Measurements from ENCODE around the gene CD52. TPM values are rescaled to one million over a fixed set of nuclear protein-coding genes. Genes with fewer than 3 reads are reported as not detected.
A peak's percentile ranks its signal among the peaks of the same experiment; 100 is the strongest.

CD52 gene
- total and polyA plus RNA-seq, 7 donors, result 2.1 to 4.2 (median 3.9) TPM

- Histone ChIP-seq H3K4me1 (peaks cover 9% of the 10 kb centered on the region), H3K36me3 (ENCODE audit: insufficient read depth in 1 of 2, low read depth in 1 of 2) (no peaks in the 10 kb centered on the region), H3K4me3 (no peak overlapping the region), H3K27me3 (ENCODE audit: insufficient read depth in 3 of 3, low read length in 2 of 3) (peaks cover 0 to 32% (median 2%) of the 10 kb centered on the region in 3 donors), H3K9me3 (no peaks in the 10 kb centered on the region), H3K27ac (no peak overlapping the region)
- no peak for DNase-seq
- no peak for ATAC-seq
- intact Hi-C loops (cut with DNase I), result no loop called here
- WGBS, 3 donors, result 25 to 52% (median 39%) methylated on average over 1 of the region's 1 CpG
- TF ChIP-seq CTCF (IDR thresholded peaks at IDR 0.05), result no peak
These were observed 20.9 kb downstream of the CD52 start for GRCh38 chr1:26338670-26339069.

GRCh38 chr1:26340047-26340481 lies 22.3 kb downstream of the CD52 start:
- H3K27me3 ChIP-seq (ENCODE audit: insufficient read depth in 3 of 3, low read length in 2 of 3), result peaks cover 0 to 24% (median under 1%) of the 10 kb centered on the region in 3 donors
- no peak for TF ChIP-seq CTCF (IDR thresholded peaks at IDR 0.05)

GRCh38 chr1:26344147-26344920 lies 26.6 kb downstream of the CD52 start:
- ATAC-seq, result peak in 1 of 4 donors; percentile 14
- DNase-seq, result no peak
- no peak for TF ChIP-seq CTCF (IDR thresholded peaks at IDR 0.05)

More at GRCh38 chr1:26340047-26340481, 22.3 kb downstream of the CD52 start:
- intact Hi-C loops (cut with DNase I), result no loop called here
- H3K9me3 ChIP-seq, result no peaks in the 10 kb centered on the region
- no peak overlapping the region for H3K4me3 ChIP-seq
- ATAC-seq, result no peak
- no peak overlapping the region for H3K27ac ChIP-seq
- peaks cover 9% of the 10 kb centered on the region for H3K4me1 ChIP-seq
- no peak for DNase-seq
- 73 to 83% (median 80%) methylated on average over 4 of the region's 4 CpGs for WGBS, 3 donors
- no peaks in the 10 kb centered on the region for H3K36me3 ChIP-seq (ENCODE audit: insufficient read depth in 1 of 2, low read depth in 1 of 2)

GRCh38 chr1:26345718-26346117 lies 28.0 kb downstream of the CD52 start:
- ATAC-seq, result no peak
- no peak for DNase-seq
- WGBS, 3 donors, result 82 to 87% (median 86%) methylated on average over 14 to 15 of the region's 15 CpGs

More at GRCh38 chr1:26344147-26344920, 26.6 kb downstream of the CD52 start:
- H3K4me1 ChIP-seq, result no peaks in the 10 kb centered on the region
- H3K9me3 ChIP-seq, result no peaks in the 10 kb centered on the region
- no peak overlapping the region for H3K27ac ChIP-seq
- no peaks in the 10 kb centered on the region for H3K36me3 ChIP-seq (ENCODE audit: insufficient read depth in 1 of 2, low read depth in 1 of 2)
- no peak overlapping the region for H3K4me3 ChIP-seq
- intact Hi-C loops (cut with DNase I), result no loop called here
- 89 to 91% (median 90%) methylated on average over 14 to 15 of the region's 15 CpGs for WGBS, 3 donors
- H3K27me3 ChIP-seq (ENCODE audit: insufficient read depth in 3 of 3, low read length in 2 of 3), result peaks cover 0 to 9% (median 0%) of the 10 kb centered on the region in 3 donors

More at GRCh38 chr1:26345718-26346117, 28.0 kb downstream of the CD52 start:
- H3K9me3 ChIP-seq, result no peaks in the 10 kb centered on the region
- H3K27me3 ChIP-seq (ENCODE audit: insufficient read depth in 3 of 3, low read length in 2 of 3), result peaks cover 0 to 9% (median 0%) of the 10 kb centered on the region in 3 donors
- no peaks in the 10 kb centered on the region for H3K4me1 ChIP-seq
- no peak for TF ChIP-seq CTCF (IDR thresholded peaks at IDR 0.05)
- no peak overlapping the region for H3K4me3 ChIP-seq
- intact Hi-C loops (cut with DNase I), result no loop called here
- no peak overlapping the region for H3K27ac ChIP-seq
- H3K36me3 ChIP-seq (ENCODE audit: insufficient read depth in 1 of 2, low read depth in 1 of 2), result no peaks in the 10 kb centered on the region

Data from psoas muscle (tissue), 8 donors.